H54 (cell line): Measurements from ENCODE around the gene CELSR1.

Source experiments
- DNase-seq: peaks from one replicate; pipeline ENCODE4 v3.0.0; 2011; ENCODE audit warnings: low spot score, mixed read lengths; ENCODE audit not compliant: insufficient read length
- FAIRE-seq: peaks from 3 replicates; lab custom pipeline; 2011; peaks lifted over from hg19 to GRCh38; lab: Jason Lieb, UNC
- POLR2A ChIP-seq: IDR thresholded peaks from 2 replicates; pipeline ENCODE4 v1.6.1; 2011; ENCODE audit warnings: low read depth, mild to moderate bottlenecking, low read length

The CELSR1 gene

GRCh38 chr22:46579751-46580449 is 42.5 kb upstream of the CELSR1 start:
- FAIRE-seq (no peak), DNase-seq (no peak)
- no peak for TF ChIP-seq POLR2A

GRCh38 chr22:46578824-46579561 is 41.6 kb upstream of the CELSR1 start:
- DNase-seq (no peak), FAIRE-seq (no peak)
- TF ChIP-seq POLR2A: no peak

GRCh38 chr22:46578251-46578823 is 40.9 kb upstream of the CELSR1 start:
- no peak for TF ChIP-seq POLR2A
- DNase-seq (no peak), FAIRE-seq (no peak)

GRCh38 chr22:46577368-46578249 is 40.2 kb upstream of the CELSR1 start:
- no peak for FAIRE-seq
- no peak for DNase-seq
- TF ChIP-seq POLR2A: no peak

GRCh38 chr22:46576556-46577367 is 39.3 kb upstream of the CELSR1 start:
- no peak for TF ChIP-seq POLR2A
- no peak for FAIRE-seq
- DNase-seq: peak; percentile 58

- TF ChIP-seq POLR2A: no peak
- DNase-seq: no peak
- no peak for FAIRE-seq
Observed at GRCh38 chr22:46575911-46576555, 38.6 kb upstream of the CELSR1 start.

- no peak for DNase-seq
- FAIRE-seq: no peak
Observed at GRCh38 chr22:46574993-46575910, 37.8 kb upstream of the CELSR1 start.

GRCh38 chr22:46574438-46574992 is 37.1 kb upstream of the CELSR1 start:
- FAIRE-seq: no peak
- no peak for DNase-seq
- no peak for TF ChIP-seq POLR2A

More at GRCh38 chr22:46574993-46575910, 37.8 kb upstream of the CELSR1 start:
- TF ChIP-seq POLR2A: no peak

GRCh38 chr22:46573781-46574437 is 36.5 kb upstream of the CELSR1 start:
- FAIRE-seq (no peak), DNase-seq (no peak)
- TF ChIP-seq POLR2A: no peak

GRCh38 chr22:46572911-46573780 is 35.7 kb upstream of the CELSR1 start:
- no peak for DNase-seq
- FAIRE-seq: no peak
- TF ChIP-seq POLR2A: no peak
